Hematopoietic multipotent progenitor cell treated with erythropoietin and hydrocortisone succinate and interleukin-3 and kit ligand, for 15 days (in vitro differentiated cells): Measurements from ENCODE around the gene CTPS1.

Experiments
- DNase-seq: peaks from one replicate; pipeline ENCODE4 v3.0.0-alpha.2; 2015; ENCODE audit warnings: low spot score

CTPS1 gene

GRCh38 chr1:41025979-41026819 lies 46.7 kb downstream of the CTPS1 start:
- no peak for DNase-seq

- no peak for DNase-seq
Observed at GRCh38 chr1:41028034-41028642, 48.6 kb downstream of the CTPS1 start.

GRCh38 chr1:41030872-41031616 lies 51.5 kb downstream of the CTPS1 start:
- DNase-seq, result no peak

GRCh38 chr1:41032147-41032546 lies 52.7 kb downstream of the CTPS1 start:
- DNase-seq, result no peak

GRCh38 chr1:41033272-41033671 lies 53.8 kb downstream of the CTPS1 start:
- DNase-seq, result no peak

GRCh38 chr1:41037116-41037903 lies 57.8 kb downstream of the CTPS1 start:
- DNase-seq, result no peak

- DNase-seq, result no peak
Observed at GRCh38 chr1:41038110-41038509, 58.6 kb downstream of the CTPS1 start.

GRCh38 chr1:41041614-41042270 lies 62.2 kb downstream of the CTPS1 start:
- DNase-seq, result no peak

GRCh38 chr1:41044187-41044586 lies 64.7 kb downstream of the CTPS1 start:
- DNase-seq, result no peak

- no peak for DNase-seq
Observed at GRCh38 chr1:41045740-41046139, 66.2 kb downstream of the CTPS1 start.

- DNase-seq, result no peak
Observed at GRCh38 chr1:41046347-41046775, 66.9 kb downstream of the CTPS1 start.

GRCh38 chr1:41048540-41048939 lies 69.0 kb downstream of the CTPS1 start:
- no peak for DNase-seq

- no peak for DNase-seq
Observed at GRCh38 chr1:41051022-41051421, 71.5 kb downstream of the CTPS1 start.

GRCh38 chr1:41053316-41053715 lies 73.8 kb downstream of the CTPS1 start:
- DNase-seq, result no peak

GRCh38 chr1:41056907-41057306 lies 77.4 kb downstream of the CTPS1 start:
- DNase-seq, result no peak
